Measurements from ENCODE around the gene SEC16B. TPM values are rescaled to one million over a fixed set of nuclear protein-coding genes. Genes with fewer than 3 reads are reported as not detected.

SEC16B gene
- total RNA-seq (not detected), total RNA-seq (0 reads per million in 2 donors)

- Mint-ChIP-seq H3K4me3 (no peak within 1 kb of the TSS), H3K4me1 (no peaks in the 10 kb centered on the region), H3K27ac (no peak within 1 kb of the TSS), H3K27me3 (no peaks in the 10 kb centered on the region), H3K36me3 (ENCODE audit: low read depth) (no peaks in the 10 kb centered on the region)
- H3K9me3 ChIP-seq (ENCODE audit: control insufficient read depth, low read length, poor library complexity, severe bottlenecking): no peaks in the 10 kb centered on the region
- no peak for ATAC-seq
- no peak for DNase-seq
Measured at GRCh38 chr1:177969825-177970371, at the start of gene SEC16B. SEC16B (minus strand) TSS chr1:177970058; CDS start chr1:177967981, 2,077 bp downstream.

GRCh38 chr1:178019622-178020021 lies 49.8 kb upstream of the SEC16B start:
- DNase-seq (no peak), ATAC-seq (no peak)
- no peak overlapping the region for H3K4me3 Mint-ChIP-seq

DNA sequence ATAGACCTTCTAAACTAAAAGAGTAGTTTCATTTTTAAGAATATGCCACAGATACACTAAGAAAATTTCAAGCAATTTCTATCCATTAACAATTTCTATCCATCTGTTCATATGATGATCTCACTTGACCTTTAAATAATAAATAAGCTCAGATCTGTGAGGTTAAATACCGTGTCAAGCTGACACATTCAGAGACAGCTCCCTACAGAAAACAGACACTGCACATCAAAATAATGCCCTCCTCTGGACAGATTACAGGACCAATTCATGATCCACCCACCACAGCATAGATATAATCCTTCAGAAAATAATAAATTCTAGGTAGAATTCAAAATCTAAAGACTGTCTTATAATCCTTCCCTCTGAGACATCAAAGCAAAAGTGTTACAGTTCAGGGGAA lies 49.4 kb upstream of the SEC16B start:
- Mint-ChIP-seq H3K4me1 (no peaks in the 10 kb centered on the region), H3K27me3 (no peaks in the 10 kb centered on the region), H3K36me3 (ENCODE audit: low read depth) (no peaks in the 10 kb centered on the region), H3K27ac (no peak overlapping the region), H3K4me3 (no peak overlapping the region)
- no peaks in the 10 kb centered on the region for H3K9me3 ChIP-seq (ENCODE audit: control insufficient read depth, low read length, poor library complexity, severe bottlenecking)
- DNase-seq (no peak), ATAC-seq (no peak)

More at GRCh38 chr1:178019622-178020021, 49.8 kb upstream of the SEC16B start:
- Mint-ChIP-seq H3K27ac (no peak overlapping the region), H3K27me3 (no peaks in the 10 kb centered on the region), H3K36me3 (ENCODE audit: low read depth) (no peaks in the 10 kb centered on the region), H3K4me1 (no peaks in the 10 kb centered on the region)
- H3K9me3 ChIP-seq (ENCODE audit: control insufficient read depth, low read length, poor library complexity, severe bottlenecking): no peaks in the 10 kb centered on the region

DNA sequence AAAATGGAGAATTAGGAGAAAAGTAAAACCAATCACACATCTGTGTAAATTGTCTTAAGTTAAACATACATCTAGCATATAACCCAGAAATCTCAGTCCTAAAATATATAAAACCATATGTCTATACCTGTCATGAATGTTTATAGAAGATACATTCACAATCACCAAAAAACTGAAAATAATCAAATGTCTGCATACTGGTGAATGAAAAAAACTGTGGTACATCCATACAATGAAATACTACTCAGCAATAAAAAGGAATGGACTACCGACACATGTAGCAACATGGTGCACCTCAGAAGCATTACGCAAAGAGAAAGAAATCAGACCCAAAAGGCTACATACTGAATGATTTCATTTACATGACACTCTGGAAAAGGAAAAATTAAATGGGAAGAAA lies 47.7 kb upstream of the SEC16B start:
- no peaks in the 10 kb centered on the region for H3K36me3 Mint-ChIP-seq (ENCODE audit: low read depth)
- ATAC-seq (no peak), DNase-seq (no peak)
- H3K9me3 ChIP-seq (ENCODE audit: control insufficient read depth, low read length, poor library complexity, severe bottlenecking): no peaks in the 10 kb centered on the region
- H3K4me3 Mint-ChIP-seq: no peak overlapping the region
- no peaks in the 10 kb centered on the region for H3K27me3 Mint-ChIP-seq
- H3K4me1 Mint-ChIP-seq: no peaks in the 10 kb centered on the region
- H3K27ac Mint-ChIP-seq: no peak overlapping the region

DNA sequence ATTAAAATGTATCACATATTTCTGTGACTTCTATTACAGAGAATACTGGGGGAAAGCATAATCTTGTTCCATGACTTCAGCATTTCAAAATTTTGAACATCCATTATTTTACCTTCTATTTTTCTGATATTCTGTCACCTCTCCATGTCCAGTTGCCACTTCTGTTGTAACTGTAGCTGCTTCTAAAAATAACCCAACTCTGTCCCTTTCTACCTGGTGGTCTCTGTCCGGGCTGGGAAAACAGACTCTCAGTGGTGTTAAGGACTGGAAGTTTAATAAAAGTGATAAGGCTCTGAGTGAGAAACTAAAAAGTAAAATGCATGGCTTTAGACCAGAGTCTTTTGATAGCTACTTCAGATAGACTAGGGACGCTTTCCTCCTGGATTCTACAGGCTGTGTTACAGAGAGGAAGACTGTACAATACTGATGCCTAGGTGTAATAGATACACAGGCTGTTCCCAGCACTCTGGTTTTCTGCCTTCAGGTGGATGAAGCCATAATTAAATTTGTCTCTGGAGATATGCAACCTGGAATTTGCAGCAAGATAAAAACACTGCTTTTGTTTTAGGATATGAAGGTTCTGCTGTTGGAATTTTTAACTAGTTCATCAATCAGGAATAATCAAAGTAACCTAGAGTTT lies 42.1 kb upstream of the SEC16B start:
- H3K27me3 Mint-ChIP-seq: no peaks in the 10 kb centered on the region
- no peak overlapping the region for H3K27ac Mint-ChIP-seq
- no peaks in the 10 kb centered on the region for H3K4me1 Mint-ChIP-seq
- H3K36me3 Mint-ChIP-seq (ENCODE audit: low read depth): no peaks in the 10 kb centered on the region
- H3K9me3 ChIP-seq (ENCODE audit: control insufficient read depth, low read length, poor library complexity, severe bottlenecking): no peaks in the 10 kb centered on the region
- H3K4me3 Mint-ChIP-seq: no peak overlapping the region
- ATAC-seq: no peak
- DNase-seq: no peak

- no peaks in the 10 kb centered on the region for H3K27me3 Mint-ChIP-seq
- DNase-seq (no peak), ATAC-seq (no peak)
- no peak overlapping the region for H3K27ac Mint-ChIP-seq
- H3K4me1 Mint-ChIP-seq: no peaks in the 10 kb centered on the region
- no peaks in the 10 kb centered on the region for H3K9me3 ChIP-seq (ENCODE audit: control insufficient read depth, low read length, poor library complexity, severe bottlenecking)
- H3K36me3 Mint-ChIP-seq (ENCODE audit: low read depth): no peaks in the 10 kb centered on the region
- no peak overlapping the region for H3K4me3 Mint-ChIP-seq
Measured at GRCh38 chr1:178011465-178011828, 41.6 kb upstream of the SEC16B start.

- no peak for DNase-seq
- H3K27ac Mint-ChIP-seq: no peak overlapping the region
- H3K4me3 Mint-ChIP-seq: no peak overlapping the region
- no peaks in the 10 kb centered on the region for H3K4me1 Mint-ChIP-seq
- no peaks in the 10 kb centered on the region for H3K9me3 ChIP-seq (ENCODE audit: control insufficient read depth, low read length, poor library complexity, severe bottlenecking)
- H3K36me3 Mint-ChIP-seq (ENCODE audit: low read depth): no peaks in the 10 kb centered on the region
- no peaks in the 10 kb centered on the region for H3K27me3 Mint-ChIP-seq
- no peak for ATAC-seq
Measured at GRCh38 chr1:178010674-178011464, 41.0 kb upstream of the SEC16B start.

DNA sequence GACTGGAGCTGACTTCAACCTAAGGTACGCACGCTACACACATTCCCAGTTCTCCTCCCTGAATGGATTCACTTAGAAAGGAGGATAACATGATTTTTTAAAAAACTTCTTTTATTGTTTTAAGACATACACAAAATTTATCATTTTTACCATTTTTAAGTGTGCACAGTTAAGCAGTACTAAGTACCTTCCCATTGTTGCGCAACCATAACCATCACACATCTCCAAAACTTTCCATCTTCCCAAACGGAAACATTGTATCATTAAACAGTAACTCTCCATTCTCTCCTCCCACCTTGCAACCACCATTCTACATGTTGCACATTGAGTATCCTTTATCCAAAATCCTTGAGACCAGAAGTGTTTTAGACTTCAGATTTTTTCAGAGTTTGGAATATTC lies 36.2 kb upstream of the SEC16B start:
- DNase-seq: no peak
- Mint-ChIP-seq H3K36me3 (ENCODE audit: low read depth) (no peaks in the 10 kb centered on the region), H3K4me1 (no peaks in the 10 kb centered on the region), H3K27me3 (no peaks in the 10 kb centered on the region), H3K4me3 (no peak overlapping the region), H3K27ac (no peak overlapping the region)
- no peak for ATAC-seq
- H3K9me3 ChIP-seq (ENCODE audit: control insufficient read depth, low read length, poor library complexity, severe bottlenecking): no peaks in the 10 kb centered on the region

DNA sequence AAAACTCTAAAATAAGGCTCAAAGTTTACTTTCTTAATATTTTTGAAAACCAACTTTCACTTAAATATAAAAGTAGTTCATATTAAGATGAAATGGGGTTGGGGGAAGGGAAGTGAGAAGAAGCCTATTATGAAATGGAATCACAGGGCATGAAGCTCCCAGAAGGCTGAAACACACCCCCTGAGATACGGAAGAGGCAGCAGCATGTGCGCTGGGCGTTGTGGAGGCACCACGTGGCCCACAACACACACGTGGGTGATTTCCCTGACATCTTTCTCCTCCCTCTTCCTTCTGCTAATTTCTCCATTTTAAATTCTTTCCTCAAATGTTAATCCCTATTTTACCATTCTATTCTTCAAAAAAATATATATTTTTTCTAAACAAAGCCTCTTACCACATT lies 35.6 kb upstream of the SEC16B start:
- ATAC-seq: no peak
- H3K9me3 ChIP-seq (ENCODE audit: control insufficient read depth, low read length, poor library complexity, severe bottlenecking): no peaks in the 10 kb centered on the region
- peaks cover 2% of the 10 kb centered on the region for H3K4me1 Mint-ChIP-seq
- no peaks in the 10 kb centered on the region for H3K27me3 Mint-ChIP-seq
- no peaks in the 10 kb centered on the region for H3K36me3 Mint-ChIP-seq (ENCODE audit: low read depth)
- H3K4me3 Mint-ChIP-seq: no peak overlapping the region
- H3K27ac Mint-ChIP-seq: no peak overlapping the region
- no peak for DNase-seq

- Mint-ChIP-seq H3K27me3 (no peaks in the 10 kb centered on the region), H3K27ac (no peak overlapping the region), H3K36me3 (ENCODE audit: low read depth) (no peaks in the 10 kb centered on the region), H3K4me3 (no peak overlapping the region), H3K4me1 (peaks cover 2% of the 10 kb centered on the region)
- no peak for DNase-seq
- no peak for ATAC-seq
- H3K9me3 ChIP-seq (ENCODE audit: control insufficient read depth, low read length, poor library complexity, severe bottlenecking): no peaks in the 10 kb centered on the region
Measured at GRCh38 chr1:178004926-178005391, 35.1 kb upstream of the SEC16B start.

DNA sequence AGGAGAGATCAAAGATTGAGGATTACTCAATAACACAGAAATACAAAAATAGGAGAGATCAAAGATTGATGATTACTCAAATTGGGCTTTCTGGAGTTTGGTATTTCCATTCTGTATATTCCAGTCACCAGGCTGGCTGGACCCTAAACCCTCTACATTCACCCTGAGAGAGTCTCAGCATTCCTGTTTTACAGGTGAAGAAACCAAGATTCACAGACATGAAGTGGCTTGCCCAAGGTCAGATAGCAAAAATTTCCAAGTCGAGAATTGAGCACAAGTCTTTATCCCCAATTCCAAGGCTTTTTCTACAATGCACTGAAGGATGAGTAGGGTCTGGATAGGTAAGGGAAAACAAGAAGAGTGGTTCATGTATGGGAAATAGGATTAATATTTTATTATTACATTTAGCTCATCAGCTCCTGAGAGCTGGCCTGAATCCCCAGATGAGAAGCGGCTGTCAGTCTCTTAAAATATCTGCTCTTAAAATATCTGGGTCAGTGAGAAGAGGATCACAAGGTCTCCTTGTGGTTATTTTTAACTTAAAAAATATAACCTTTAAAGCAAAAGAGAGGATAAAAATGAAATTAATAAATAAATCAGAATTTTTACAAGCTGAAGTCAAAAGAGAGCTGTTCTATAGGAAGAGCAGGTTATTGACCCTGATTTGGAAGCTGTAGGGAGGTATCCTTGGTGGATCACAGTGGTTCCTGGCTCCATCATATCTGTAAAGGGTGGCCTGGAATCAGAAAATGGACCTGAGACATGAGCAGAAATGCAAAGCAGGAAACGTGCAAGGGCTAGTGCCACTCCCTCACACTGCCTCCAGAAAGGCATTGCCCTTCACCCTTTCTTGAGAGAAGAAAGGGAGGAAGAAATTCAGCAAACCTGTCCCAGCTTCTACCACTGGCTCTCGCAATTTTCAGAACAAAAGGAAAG lies 29.1 kb upstream of the SEC16B start:
- Mint-ChIP-seq H3K36me3 (ENCODE audit: low read depth) (no peaks in the 10 kb centered on the region), H3K27ac (no peak overlapping the region), H3K27me3 (no peaks in the 10 kb centered on the region), H3K4me3 (no peak overlapping the region), H3K4me1 (peaks cover 2% of the 10 kb centered on the region)
- H3K9me3 ChIP-seq (ENCODE audit: control insufficient read depth, low read length, poor library complexity, severe bottlenecking): no peaks in the 10 kb centered on the region
- ATAC-seq (no peak), DNase-seq (no peak)

- Mint-ChIP-seq H3K36me3 (ENCODE audit: low read depth) (no peaks in the 10 kb centered on the region), H3K4me1 (peaks cover 2% of the 10 kb centered on the region), H3K27me3 (no peaks in the 10 kb centered on the region), H3K27ac (no peak overlapping the region), H3K4me3 (no peak overlapping the region)
- DNase-seq: no peak
- no peak for ATAC-seq
- no peaks in the 10 kb centered on the region for H3K9me3 ChIP-seq (ENCODE audit: control insufficient read depth, low read length, poor library complexity, severe bottlenecking)
Measured at GRCh38 chr1:177996957-177997356, 27.1 kb upstream of the SEC16B start.

DNA sequence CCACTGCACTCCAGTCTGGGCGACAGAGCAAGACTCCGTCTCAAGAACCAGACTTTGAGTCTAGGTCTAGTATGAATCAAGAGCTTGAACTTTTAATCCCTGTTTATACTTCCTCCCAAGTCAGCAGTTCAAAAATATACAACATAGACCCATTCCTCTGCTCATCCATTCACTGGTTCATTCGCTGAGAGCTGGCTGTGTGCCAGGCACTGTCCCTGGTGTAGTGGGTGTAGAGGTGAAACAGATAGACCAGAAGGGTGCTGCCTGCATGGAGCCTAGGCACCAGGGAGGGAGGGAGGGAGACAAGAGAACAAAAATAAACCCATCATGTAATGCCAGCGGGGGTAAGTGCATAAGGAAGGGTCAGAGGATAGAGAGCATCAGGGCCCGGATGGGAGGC lies 25.5 kb upstream of the SEC16B start:
- no peak overlapping the region for H3K27ac Mint-ChIP-seq
- no peak overlapping the region for H3K4me3 Mint-ChIP-seq
- no peaks in the 10 kb centered on the region for H3K9me3 ChIP-seq (ENCODE audit: control insufficient read depth, low read length, poor library complexity, severe bottlenecking)

More for the DNA sequence above, 25.5 kb upstream of the SEC16B start:
- ATAC-seq: no peak
- Mint-ChIP-seq H3K27me3 (no peaks in the 10 kb centered on the region), H3K4me1 (no peaks in the 10 kb centered on the region), H3K36me3 (ENCODE audit: low read depth) (no peaks in the 10 kb centered on the region)
- DNase-seq: no peak

All from T-helper 17 cell (primary cell).